Measurements from ENCODE around the gene TMEM269.

The TMEM269 gene

DNA sequence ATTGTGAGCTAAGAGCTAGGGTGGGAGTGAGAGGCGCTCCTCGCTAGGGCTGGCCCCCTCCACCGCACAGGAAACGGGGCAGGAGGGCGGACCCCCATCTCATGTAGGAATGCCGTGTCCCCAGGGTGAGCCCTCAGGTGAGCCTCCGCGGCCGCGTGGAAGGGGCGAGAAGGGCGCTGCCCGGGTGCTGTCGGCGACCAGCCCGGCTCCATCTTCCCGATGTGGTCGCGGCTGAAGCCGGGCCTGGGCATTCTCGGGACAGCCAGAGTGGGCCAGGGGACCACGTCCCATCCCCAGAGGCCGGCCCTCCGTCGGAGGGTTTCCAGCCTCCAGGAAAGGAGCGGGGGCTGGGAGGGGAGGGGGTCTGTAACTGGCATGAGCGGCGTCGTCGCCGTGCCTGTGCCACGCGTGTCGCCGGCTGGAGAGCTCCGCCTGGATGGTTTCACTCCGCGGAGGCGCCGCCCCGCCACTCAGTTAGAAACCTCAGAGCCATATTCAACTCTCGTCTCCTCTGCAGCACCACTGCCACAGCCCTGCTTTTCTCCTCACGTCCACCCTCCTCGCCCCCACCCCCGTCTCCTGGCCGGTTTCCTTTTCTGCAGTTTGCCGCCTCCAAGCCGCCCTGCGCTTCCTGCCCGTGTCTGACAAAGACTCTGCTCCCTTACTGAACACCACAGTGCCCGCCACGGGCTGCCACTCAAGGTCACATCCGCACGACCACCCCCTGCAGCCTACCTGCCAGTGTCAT lies at the start of gene TMEM269:
TSS of gene TMEM269 (plus strand) at position 46 of the 748 bp plus-strand sequence. CDS start 4,903 bp downstream, outside the sequence.
- DNase-seq = peak; percentile 61

DNA sequence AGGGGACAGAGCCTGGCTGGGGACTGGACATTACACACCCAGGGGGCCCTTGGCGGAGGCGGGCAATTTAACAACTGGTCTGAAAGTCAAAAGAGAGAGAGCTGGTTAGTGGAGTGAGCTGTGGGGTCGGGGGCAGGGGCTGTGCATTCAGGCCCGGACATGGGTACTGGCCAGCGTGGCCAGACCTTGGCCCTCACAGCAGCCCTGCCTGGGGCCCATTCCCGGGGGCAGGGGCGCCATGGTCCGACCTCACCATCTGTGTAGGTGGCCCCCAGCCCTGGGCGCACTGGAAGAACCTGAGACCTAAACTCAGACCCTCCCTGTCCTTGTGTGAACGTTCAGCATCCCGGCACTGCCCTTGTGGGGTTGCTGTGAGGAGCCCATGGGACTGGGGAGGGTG lies 49.7 kb upstream of the TMEM269 start:
- DNase-seq = no peak

DNA sequence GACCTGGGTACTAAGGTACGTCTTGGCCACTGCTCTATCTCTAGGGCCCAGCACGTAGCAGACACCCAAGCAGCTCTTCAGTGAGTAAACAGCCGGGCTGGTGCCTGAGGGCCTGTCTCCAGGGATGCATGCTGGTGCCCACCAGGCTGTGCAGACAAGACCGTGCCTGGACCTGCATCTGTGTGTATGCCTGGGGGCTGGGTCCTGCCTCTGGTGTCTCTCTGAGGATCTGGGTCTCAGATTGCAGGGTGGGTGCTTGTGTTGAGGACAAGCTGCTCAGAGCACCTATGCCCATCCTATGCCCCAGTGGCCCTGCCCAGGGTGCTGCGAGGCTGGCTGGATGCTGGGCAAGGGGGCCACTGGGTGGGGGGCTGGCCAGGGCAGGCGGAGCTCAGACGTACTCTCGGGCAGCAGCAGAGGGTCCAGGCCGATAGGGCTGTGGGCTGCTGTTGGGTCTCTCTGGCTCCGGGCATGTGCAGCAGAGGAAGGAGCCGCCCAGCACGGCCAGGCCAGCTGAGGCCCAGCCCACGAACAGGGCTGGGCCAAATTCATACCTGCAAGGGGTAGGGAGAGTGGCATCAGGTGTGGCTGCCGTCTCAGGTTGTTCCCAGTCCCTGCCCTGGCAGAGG lies 49.2 kb upstream of the TMEM269 start:
- no peak for DNase-seq

GRCh38 chr1:42736152-42736551 lies 48.6 kb upstream of the TMEM269 start:
- peak; percentile 17 for DNase-seq

GRCh38 chr1:42736571-42737200 lies 48.1 kb upstream of the TMEM269 start:
- no peak for DNase-seq

DNA sequence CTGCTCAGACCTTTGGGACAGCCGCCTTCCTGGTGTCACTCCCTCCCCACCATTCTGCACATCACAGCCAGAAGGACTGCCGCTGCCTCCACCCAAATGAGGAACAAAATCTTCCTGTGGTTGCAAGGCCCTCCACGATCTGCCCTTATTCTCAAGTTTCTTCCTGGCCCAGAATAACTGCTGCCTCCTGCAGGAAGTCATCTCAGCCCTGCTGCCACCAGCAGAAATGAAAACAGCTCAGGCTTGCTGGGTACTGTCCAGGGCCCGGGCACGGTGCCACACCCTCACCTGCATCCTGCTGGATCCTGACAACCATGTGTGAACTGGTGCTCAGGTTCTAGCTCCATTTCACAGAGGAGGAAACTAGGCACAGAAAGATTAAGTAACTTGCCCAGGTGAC lies 47.5 kb upstream of the TMEM269 start:
- DNase-seq = no peak

- no peak for DNase-seq
Observed at GRCh38 chr1:42737986-42738677, 46.7 kb upstream of the TMEM269 start.

- DNase-seq = no peak
Observed at GRCh38 chr1:42738678-42739226, 46.0 kb upstream of the TMEM269 start.

DNA sequence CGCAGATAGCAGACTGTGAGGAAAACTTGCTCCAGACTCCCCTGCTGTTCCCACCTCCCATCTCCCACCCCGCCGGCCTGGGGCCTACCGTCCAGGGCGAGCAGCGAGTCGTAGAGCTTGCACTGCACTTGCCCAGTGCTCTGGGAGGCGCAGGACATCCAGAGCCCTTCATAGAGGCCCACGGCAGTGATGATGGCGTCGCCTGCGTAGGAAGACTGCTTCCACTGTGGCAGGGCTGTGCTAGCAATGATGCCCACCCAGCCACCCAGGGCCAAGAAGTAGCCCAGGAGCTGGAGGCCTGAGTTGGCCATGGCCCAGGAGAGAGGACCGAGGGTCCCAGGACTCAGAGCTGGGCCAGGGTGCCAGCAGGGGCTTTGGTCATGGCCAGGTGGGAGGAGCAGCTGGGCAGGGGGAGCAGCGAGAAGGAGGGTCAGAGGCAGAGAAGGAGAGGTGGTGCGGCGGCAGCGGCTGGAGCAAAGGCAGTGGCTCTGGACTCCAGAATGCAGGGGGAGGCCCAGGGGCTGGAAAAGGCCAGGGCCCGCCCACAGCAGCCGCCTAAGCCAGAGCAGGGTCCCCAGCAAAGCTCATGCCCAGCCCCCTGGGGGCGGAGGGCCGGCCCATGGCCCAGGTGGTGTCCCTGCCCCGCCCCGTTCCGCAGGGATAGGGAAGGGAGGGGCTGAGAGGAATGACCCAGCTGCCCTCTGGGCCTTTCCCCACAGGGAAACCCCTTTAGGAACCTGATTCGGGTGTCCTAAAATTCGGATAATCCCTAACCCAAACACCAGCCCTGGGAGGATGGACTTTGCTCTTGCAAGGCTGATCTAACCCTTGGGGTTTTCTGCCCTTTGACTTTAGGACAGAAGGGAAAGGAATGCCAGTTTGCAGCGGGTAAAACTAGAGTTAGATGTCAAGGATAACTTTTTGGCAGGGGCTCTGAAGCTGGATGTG lies 44.8 kb upstream of the TMEM269 start, which contains the start of gene CLDN19:
TSS of gene CLDN19 (minus strand) at position 484 of the 948 bp plus-strand sequence. CDS start at position 311, 173 bp downstream.
- no peak for DNase-seq

GRCh38 chr1:42740851-42741580 lies 43.8 kb upstream of the TMEM269 start:
- DNase-seq = no peak

GRCh38 chr1:42741706-42742105 lies 43.1 kb upstream of the TMEM269 start:
- DNase-seq = no peak

DNA sequence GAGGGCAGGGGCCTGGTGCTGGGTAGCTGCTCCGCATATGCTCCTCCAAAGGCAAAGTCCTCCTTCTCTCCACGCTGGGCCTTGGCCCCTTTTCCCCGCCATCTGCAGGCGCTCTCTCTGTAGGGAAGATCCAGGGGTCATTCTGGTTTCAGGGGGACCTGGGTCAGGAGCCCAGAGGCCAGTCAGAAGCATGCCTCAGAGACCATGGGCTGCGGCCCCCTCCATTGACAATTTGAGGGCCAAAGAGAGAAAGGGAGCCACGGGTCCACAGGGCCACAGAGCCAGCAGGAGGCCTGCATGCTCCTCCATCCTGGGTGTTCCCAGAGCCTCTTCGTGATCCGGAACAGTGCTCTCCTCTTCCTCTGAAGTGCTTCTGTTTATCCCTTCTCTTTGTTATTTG lies 42.6 kb upstream of the TMEM269 start:
- no peak for DNase-seq

GRCh38 chr1:42742617-42743316 lies 42.0 kb upstream of the TMEM269 start:
- DNase-seq = no peak

DNA sequence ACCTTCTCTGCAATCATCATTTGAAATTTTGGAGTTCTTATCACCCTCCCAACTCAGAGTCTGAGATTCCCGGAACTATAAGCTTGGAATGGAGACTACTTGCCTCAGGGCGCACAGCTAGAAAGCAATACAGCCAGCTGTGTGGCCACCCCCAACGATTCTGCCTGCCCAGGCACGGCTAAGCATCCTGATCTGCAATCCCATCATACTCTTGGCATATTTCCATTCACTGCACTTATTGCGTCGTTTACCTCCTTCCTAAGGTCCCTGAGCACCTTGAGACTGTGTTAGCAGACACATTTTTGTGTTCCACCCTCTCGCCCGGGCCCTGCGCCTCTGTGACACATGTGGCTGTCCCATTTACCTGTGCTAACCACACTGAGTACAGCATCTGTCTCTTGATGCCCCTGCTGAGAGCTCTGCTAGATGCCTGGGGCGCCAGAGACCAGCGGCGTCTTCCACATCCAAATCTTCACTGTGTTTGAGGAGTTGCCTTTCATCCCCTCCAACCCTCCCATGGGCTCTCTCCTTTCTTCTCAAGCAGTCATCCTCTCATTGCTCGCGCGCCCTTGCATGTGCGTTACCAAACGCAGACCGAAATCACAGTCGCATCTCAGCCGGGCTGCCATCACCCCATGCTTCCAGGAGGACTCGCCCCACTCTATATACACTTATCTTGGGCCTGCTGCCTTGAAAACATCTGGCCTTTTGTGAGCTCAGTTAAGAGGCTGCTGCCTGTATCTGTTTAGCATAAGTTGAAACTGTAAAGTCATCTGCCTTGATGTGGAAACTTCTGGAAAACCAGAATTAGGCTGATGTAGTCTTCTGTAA lies 41.3 kb upstream of the TMEM269 start:
- no peak for DNase-seq

DNA sequence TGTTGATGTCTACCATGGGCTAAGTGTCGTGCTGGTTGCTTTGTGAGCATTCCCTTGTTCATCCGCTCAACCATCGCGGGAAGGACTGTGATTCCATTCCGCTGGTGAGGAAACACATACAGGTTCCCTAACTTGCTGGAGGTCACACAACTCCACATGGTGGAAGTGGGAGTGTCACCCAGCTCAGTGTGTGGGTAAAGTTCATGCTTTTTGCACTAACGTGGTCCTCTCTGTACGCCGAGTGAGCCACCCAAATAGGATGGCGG lies 40.7 kb upstream of the TMEM269 start:
- DNase-seq = no peak

DNA sequence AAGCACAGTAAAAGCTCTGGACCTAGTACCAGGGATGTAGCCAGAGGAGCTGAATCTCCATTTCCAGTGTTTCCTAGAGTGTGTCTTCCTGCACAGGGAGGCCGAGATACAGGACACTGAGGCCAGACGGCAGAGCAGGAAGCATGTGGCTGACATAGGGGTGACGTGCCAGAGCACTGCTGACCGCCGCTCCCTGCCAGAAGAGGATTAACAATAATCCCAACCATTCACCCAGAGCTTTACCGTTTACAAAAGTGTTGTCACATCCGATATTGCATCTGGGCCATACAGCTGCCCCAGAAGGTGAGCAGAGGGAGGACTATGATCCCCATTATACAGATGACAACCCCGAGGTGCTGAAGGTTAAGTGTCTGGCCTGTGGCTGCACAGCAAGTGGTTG lies 38.9 kb upstream of the TMEM269 start:
- no peak for DNase-seq

- no peak for DNase-seq
Observed at GRCh38 chr1:42746436-42747105, 38.2 kb upstream of the TMEM269 start.

GRCh38 chr1:42747125-42747524 lies 37.7 kb upstream of the TMEM269 start:
- DNase-seq = peak; percentile 55

DNA sequence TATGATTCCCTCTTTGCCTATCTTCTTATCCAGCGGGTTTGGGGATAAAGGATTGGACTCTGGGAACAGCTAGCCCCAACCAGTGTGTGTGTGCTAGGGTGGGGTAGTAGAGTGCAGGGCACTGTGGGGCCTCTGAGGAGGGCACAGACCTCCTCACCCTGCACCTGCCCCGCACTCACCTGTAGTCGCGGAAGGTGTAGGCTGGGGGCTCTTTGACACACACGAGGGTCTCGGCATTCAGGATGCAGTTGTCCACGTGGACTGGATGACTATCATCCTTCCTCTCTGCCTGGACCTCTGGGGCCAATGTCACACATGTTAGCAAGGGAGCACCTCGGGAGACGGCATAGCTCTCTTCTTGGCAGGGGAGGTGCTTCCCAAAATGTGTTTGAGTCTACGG lies 36.8 kb upstream of the TMEM269 start:
- no peak for DNase-seq

All from activated CD4-positive, alpha-beta T cell treated with anti-CD3 and anti-CD28 coated beads for 48 hours (primary cell).